ENCODE data around the gene PBRM1.
"Not testable (repeated sequence)": the region's sequence is repeated elsewhere in the genome, so short reads cannot be mapped to it uniquely, and the experiment has no call there.

The PBRM1 gene

GRCh38 chr3:52685709-52686691 lies at the start of gene PBRM1, which contains the start of gene GNL3:
PBRM1 (minus strand) TSS chr3:52685913.
GNL3 (plus strand) TSS chr3:52686032; CDS start chr3:52686093, 61 bp downstream.
- peak; percentile 91 for DNase-seq

GRCh38 chr3:52733256-52733891 lies 47.7 kb upstream of the PBRM1 start:
- no peak for DNase-seq

- no peak for DNase-seq
Observed at GRCh38 chr3:52731590-52731989, 45.9 kb upstream of the PBRM1 start.

GRCh38 chr3:52730681-52731080 lies 45.0 kb upstream of the PBRM1 start:
- DNase-seq = no peak

GRCh38 chr3:52728753-52729152 lies 43.0 kb upstream of the PBRM1 start:
- DNase-seq = not testable (repeated sequence)

GRCh38 chr3:52724511-52724910 lies 38.8 kb upstream of the PBRM1 start:
- no peak for DNase-seq

- DNase-seq = no peak
Observed at GRCh38 chr3:52723935-52724334, 38.2 kb upstream of the PBRM1 start.

GRCh38 chr3:52722491-52722890 lies 36.8 kb upstream of the PBRM1 start:
- no peak for DNase-seq

GRCh38 chr3:52721730-52722008 lies 36.0 kb upstream of the PBRM1 start:
- DNase-seq = no peak

- no peak for DNase-seq
Observed at GRCh38 chr3:52721002-52721729, 35.5 kb upstream of the PBRM1 start.

GRCh38 chr3:52719618-52720017 lies 33.9 kb upstream of the PBRM1 start:
- DNase-seq = no peak

GRCh38 chr3:52715714-52716305 lies 30.1 kb upstream of the PBRM1 start:
- no peak for DNase-seq

GRCh38 chr3:52714335-52715302 lies 28.9 kb upstream of the PBRM1 start:
- no peak for DNase-seq

GRCh38 chr3:52712291-52713212 lies 26.8 kb upstream of the PBRM1 start:
- DNase-seq = no peak

- DNase-seq = no peak
Observed at GRCh38 chr3:52710512-52710911, 24.8 kb upstream of the PBRM1 start.

GRCh38 chr3:52707585-52707984 lies 21.9 kb upstream of the PBRM1 start:
- DNase-seq = no peak

GRCh38 chr3:52705688-52706686 lies 20.3 kb upstream of the PBRM1 start, which contains the start of the genes GLT8D1 and SPCS1:
GLT8D1 (minus strand) TSS chr3:52705791; CDS start chr3:52700460, 5,331 bp downstream.
SPCS1 (plus strand) TSS chr3:52706106; CDS start chr3:52706247, 141 bp downstream.
- peak; percentile 83 for DNase-seq

GRCh38 chr3:52705438-52705687 lies 19.6 kb upstream of the PBRM1 start:
- no peak for DNase-seq
